Measurements from ENCODE around the gene MSMB.
"Not testable (repeated sequence)": the region's sequence is repeated elsewhere in the genome, so short reads cannot be mapped to it uniquely, and the experiment has no call there.

GRCh38 chr10:45999955-46000354 lies 46.1 kb downstream of the MSMB start:
- TF ChIP-seq CTCF (IDR thresholded peaks at IDR 0.05; ENCODE audit: insufficient read depth, low read length); POLR2AphosphoS5 (IDR thresholded peaks at IDR 0.05; ENCODE audit: low read depth); REST (IDR thresholded peaks at IDR 0.05; ENCODE audit: insufficient replicate concordance, low read depth); SPI1 (IDR thresholded peaks at IDR 0.05; ENCODE audit: borderline replicate concordance, low read depth); GABPA (IDR thresholded peaks at IDR 0.05; ENCODE audit: low read depth): not testable (repeated sequence)
